ENCODE data around the gene PAX5.

Gene PAX5

GRCh38 chr9:37036776-37037502 is 2.9 kb upstream of the PAX5 start:
- DNase-seq = peak; percentile 45 to 68

GRCh38 chr9:37036371-37036775 is 2.3 kb upstream of the PAX5 start:
- DNase-seq = peak in 1 of 2 donors; percentile 11

GRCh38 chr9:37035648-37036370 is 1.7 kb upstream of the PAX5 start:
- DNase-seq = no peak

- DNase-seq = no peak
Observed at GRCh38 chr9:37034938-37035647, 1.0 kb upstream of the PAX5 start.

GRCh38 chr9:37034305-37034937 is 353 bp upstream of the PAX5 start:
- peak in 1 of 2 donors; percentile 69 for DNase-seq

- no peak for DNase-seq
Observed at GRCh38 chr9:37033141-37033540, 927 bp downstream of the PAX5 start.

- DNase-seq = peak in 1 of 2 donors; percentile 17
Observed at GRCh38 chr9:37032713-37033112, 1.4 kb downstream of the PAX5 start.

- DNase-seq = no peak
Observed at GRCh38 chr9:37031902-37032301, 2.2 kb downstream of the PAX5 start.

- DNase-seq = no peak
Observed at GRCh38 chr9:37031081-37031480, 3.0 kb downstream of the PAX5 start.

GRCh38 chr9:37030611-37030939 is 3.5 kb downstream of the PAX5 start:
- DNase-seq = peak in 1 of 2 donors; percentile 13

- DNase-seq = no peak
Observed at GRCh38 chr9:37029776-37030610, 4.1 kb downstream of the PAX5 start.

GRCh38 chr9:37029304-37029775 is 4.7 kb downstream of the PAX5 start:
- DNase-seq = no peak

GRCh38 chr9:37028420-37029031 is 5.5 kb downstream of the PAX5 start:
- DNase-seq = no peak

GRCh38 chr9:37027582-37028419 is 6.3 kb downstream of the PAX5 start:
- peak; percentile 84 to 93 for DNase-seq

- DNase-seq = no peak
Observed at GRCh38 chr9:37026931-37027581, 7.0 kb downstream of the PAX5 start.

GRCh38 chr9:37026113-37026930 is 7.7 kb downstream of the PAX5 start:
- DNase-seq = no peak

- DNase-seq = no peak
Observed at GRCh38 chr9:37025823-37026112, 8.3 kb downstream of the PAX5 start.

- DNase-seq = no peak
Observed at GRCh38 chr9:37025071-37025822, 8.8 kb downstream of the PAX5 start.

- no peak for DNase-seq
Observed at GRCh38 chr9:37017546-37017945, 16.5 kb downstream of the PAX5 start.
